GM19452 (cell line): ENCODE measurements around the gene PCDH9.

Experiments
- ATAC-seq: cut with Tn5 transposase; IDR thresholded peaks from one replicate; pipeline ENCODE4 v1.9.1; 2021; ENCODE audit not compliant: unreplicated experiment

PCDH9 gene

DNA sequence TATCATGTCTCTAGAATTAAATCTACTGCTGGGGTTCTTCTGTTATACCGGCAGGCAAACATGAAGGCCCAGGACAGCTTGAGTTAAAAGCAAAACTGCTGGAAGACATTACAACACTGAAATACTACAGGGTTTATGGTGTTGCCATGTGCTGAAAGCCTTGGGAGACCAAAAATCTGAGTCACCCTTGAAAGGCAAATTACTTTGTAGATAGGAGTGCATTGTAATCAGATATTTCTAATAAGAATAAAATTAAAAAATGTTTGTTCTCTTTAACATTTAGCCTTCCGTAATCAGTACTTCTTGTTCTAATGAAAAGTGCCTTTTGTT, 181.3 kb downstream of the PCDH9 start:
- ATAC-seq, result no peak

DNA sequence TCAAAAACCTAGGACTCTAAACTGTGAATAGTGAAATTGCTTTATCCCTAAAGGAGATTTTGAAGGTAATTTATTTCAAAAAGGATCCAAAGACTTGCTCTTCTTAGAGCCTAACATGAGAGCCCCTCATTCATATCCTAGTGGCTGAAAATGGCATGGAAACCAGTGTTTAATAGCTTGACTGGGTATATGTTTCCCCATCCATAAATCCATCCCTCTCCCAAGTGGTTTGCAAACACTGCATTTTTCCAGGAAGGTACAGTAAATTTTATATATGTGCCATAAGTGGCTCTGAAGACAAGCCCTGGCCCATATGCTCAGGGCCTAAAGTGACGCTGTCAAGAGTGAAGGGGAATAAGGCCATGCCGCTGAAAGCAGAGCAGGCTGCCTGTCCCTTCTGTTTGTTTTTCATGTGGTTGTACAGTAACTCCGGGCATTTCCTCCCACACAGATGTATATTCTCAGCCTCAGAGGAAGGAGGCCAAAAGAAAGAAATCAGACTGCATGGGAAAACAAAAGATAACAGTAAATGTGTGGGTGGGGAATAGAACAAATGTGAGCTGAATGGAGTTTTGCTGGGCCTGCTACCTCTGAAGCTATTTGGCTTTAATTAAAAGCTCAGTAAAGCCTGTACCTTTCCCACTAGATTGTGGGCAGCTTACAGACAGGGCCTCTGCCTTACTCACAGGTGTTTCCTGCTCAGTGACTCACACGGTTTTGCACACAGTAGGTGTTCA, 181.9 kb downstream of the PCDH9 start:
- ATAC-seq, result peak; percentile 71

GRCh38 chr13:67045357-67045756, 184.8 kb downstream of the PCDH9 start:
- no peak for ATAC-seq

- ATAC-seq, result no peak
Observed at GRCh38 chr13:67043901-67044300, 186.2 kb downstream of the PCDH9 start.

GRCh38 chr13:67042556-67042955, 187.6 kb downstream of the PCDH9 start:
- no peak for ATAC-seq

DNA sequence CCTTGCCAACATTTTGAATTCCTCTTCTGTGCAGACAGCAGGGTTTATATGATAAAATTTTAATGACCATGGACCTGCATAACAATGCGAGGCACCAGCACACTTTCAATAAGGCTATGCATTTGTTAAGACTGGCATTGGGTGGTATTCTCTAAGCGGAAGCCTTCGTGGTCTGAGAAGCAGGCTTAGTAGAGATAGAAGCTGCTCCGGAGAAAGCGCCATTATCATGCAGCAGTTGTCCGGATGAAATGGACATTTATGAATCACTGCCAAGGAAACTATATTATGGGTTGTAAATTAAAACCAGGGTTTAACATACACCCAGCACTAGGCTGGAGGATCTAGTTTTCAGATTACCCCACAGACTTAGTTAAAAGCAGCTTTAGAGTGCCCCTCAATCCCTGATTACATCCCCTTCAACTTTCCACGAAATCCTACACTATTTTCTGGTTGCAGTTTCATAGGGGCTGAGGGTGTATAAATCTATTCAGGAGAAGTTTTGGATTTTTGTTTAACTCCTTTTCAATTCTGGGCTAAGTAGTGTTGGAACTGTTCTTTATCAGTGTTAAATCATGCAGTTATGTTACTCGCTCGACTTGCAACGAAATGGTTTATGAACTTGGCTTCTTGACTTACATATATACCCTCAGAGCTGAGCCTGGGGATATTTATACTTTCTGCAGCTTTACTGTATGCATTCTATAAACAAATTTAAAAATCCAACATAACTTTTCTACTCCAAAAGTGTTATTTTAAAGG, 193.3 kb downstream of the PCDH9 start:
- ATAC-seq, result no peak

DNA sequence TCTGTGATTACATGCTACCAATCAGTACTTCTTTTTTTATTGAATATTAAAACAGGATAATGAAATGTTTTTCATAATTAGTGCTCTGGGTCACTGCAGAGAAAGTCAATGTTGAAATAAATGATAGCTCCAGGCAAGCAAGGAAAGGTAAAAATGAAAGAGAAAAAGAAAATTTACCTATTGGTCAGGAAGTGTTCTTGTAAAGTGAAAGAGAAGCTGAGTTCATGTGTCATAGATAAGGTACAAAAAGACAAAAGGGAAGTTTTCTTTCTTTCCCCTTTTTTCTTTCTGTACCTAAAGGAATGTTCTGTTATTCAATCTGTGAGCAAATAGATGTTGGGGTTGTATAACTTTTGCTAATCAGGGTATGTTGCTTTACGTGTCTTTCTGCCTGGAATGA, 197.0 kb downstream of the PCDH9 start:
- no peak for ATAC-seq

DNA sequence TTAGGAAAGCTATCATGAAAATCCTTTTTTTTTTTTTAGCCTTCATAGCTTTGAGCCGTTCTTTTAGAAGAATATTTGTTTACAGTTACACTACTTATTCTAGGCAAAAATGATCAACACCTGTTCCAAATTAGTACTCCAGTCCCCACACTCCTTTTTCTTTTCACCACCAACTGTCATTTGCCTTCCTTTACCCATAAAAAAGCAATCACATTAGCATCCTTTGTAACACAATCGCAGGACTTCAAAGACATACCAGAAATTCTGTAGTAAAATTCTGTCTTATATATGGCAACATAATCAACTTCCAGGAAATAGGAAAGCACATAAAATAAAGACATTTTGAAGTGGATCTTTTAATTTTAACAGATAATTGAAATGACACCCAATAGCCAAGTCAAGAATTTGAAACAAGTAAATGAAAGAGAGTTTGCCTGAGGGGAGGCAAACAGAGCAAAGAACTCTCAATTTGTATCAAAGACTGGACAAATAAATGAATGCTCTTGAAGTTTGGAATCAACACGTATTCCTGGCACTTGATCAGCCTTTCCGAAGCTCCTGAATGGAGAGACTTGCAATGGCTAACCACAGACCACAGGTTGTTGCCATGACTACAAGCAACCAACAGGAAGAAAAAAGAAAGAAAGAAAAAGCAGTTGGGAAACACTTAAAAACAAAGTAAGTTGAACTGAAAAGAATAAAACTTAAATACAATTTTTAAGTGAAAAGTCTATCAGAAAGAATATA, 206.8 kb downstream of the PCDH9 start:
- no peak for ATAC-seq

DNA sequence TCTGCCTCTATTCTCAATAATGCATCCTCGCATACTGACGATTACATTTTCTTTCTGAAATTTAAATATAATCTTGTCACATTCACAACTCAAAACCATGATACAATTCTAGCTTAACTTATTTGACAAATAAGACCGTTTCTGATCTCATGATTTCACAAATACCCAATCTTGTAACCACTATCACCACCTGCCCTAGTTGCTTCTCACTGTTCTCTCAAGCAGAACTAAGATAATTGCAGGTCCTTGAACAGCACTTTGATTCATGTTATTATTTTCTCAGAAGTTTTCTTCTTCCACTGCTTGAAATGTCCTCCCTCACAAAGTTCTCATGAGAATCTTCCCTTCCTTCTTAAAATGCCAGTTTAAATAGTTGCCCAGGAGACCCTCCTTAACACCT, 211.4 kb downstream of the PCDH9 start:
- ATAC-seq, result no peak

DNA sequence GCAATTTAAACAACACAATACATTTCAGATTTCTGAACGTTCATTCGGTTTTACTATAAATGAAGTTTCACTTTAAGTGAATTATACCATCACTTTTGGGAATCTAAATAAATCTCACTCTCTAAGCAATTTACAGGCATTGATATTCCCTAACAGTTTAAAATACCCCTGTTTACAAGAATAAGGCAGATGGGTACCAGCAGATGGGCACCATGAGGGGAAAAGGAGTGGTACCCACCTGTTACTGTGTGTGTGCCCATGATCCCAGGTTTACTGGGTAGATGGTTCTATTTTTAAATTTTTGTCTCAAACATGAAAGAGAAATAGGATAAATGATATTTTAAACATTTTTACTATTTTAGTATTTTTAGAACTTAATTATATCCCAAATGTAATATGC, 212.9 kb downstream of the PCDH9 start:
- no peak for ATAC-seq

- ATAC-seq, result no peak
Observed at GRCh38 chr13:67015976-67016600, 214.0 kb downstream of the PCDH9 start.

GRCh38 chr13:67014399-67014798, 215.7 kb downstream of the PCDH9 start:
- ATAC-seq, result no peak

- no peak for ATAC-seq
Observed at GRCh38 chr13:67013709-67014108, 216.4 kb downstream of the PCDH9 start.

DNA sequence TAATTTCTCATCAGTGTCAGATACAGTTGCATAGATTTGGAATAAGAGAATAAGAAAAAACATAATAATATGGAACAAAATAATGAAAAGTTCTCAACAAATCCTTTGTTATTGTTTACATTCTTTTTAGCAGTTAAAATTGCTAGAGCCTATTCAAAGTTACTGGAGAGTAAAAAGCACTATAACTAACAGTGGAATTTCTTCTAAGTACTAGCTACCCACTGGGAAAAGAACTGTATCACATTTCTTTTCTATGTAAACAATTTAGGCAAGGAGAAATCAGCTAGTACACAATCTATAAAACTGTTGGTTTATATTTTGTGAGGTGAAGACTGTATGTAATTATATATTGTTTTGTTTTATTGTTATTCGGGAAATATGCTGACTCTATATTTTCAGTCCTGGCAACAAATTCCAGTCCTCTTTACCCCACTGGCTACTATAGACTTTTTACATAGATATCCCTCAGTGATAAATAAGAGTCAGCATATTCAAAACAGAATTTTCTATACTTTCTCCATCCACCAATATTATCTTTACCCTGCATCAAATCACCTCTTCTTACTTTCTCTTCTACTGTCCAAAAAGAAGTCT, 222.0 kb downstream of the PCDH9 start:
- no peak for ATAC-seq

GRCh38 chr13:67004511-67004910, 225.6 kb downstream of the PCDH9 start:
- ATAC-seq, result no peak

- ATAC-seq, result no peak
Observed at GRCh38 chr13:67003743-67004142, 226.4 kb downstream of the PCDH9 start.

DNA sequence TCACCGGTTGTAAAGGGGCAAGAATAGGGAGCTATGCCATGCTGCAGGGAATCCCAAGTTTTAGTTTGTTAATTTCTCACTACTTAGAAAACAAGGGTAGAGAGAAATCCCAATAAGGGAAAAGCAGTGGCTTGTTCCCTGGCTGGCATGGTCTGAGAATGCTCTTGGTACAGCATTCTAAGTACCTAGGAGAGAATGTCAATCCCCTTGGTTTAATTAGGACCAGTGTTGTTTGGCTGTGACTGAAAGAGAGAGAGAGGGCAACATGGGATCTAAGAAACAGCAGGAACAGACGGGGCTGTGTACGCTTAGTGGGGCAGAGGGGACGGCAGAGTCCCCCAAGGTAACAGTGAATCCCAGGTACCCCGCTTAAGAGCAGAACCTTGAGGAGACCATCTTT, 228.8 kb downstream of the PCDH9 start:
- ATAC-seq, result no peak

GRCh38 chr13:66996503-66996902, 233.6 kb downstream of the PCDH9 start:
- no peak for ATAC-seq

DNA sequence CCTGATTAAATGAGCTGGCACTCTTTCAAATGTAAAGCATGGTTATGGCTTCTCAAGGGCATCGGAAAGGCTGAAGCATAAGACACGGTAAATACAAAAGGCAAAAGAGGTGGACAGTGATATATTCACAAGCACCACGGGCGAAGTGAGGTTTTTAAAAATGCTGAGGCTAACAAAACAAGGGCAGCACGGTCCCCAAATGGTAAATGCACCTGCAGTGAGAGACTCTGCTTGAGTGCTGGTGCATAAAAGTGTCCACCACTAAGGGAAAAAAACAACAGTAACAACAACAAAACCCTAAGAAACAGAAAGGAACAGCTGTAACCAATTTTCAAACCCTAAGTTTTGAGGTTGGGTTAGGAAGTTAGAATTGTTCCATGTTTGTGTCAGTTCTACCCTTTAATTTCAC, 234.9 kb downstream of the PCDH9 start:
- peak; percentile 70 for ATAC-seq

GRCh38 chr13:66994517-66995202, 235.5 kb downstream of the PCDH9 start:
- peak; percentile 55 for ATAC-seq

GRCh38 chr13:66994097-66994496, 236.0 kb downstream of the PCDH9 start:
- peak; percentile 81 for ATAC-seq
